ENCODE data around the gene NME3.
"Not testable (repeated sequence)": the region's sequence is repeated elsewhere in the genome, so short reads cannot be mapped to it uniquely, and the experiment has no call there.

NME3 gene

DNA sequence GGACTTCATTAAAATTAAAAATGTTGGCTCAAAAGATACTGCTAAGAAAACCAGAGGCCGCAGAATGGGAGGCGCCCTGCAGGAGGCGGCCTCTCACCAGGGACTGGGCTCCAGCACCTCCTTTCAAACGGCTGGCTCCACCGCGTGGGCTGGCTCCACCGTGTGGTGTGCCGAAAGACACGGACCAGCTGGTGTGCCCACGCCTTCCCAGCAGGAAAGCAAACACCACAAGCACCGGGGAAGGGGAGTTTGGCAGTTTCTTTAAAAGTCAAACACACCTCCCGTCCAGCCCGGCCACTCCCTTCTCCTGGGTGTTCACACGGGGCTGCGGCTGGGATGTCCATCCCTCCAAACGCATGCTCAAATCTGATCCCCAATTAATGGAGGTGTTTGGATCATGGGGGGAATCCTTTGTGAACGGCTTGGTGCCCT is 41.4 kb upstream of the NME3 start:
- no peaks in the 10 kb centered on the region for H3K27me3 ChIP-seq (ENCODE audit: control insufficient read depth, insufficient read depth, low read length)
- peaks cover 16% of the 10 kb centered on the region for H3K36me3 ChIP-seq (ENCODE audit: insufficient read depth, low read length)
- no peak overlapping the region for H3K4me3 ChIP-seq (ENCODE audit: low read length)
- peak overlapping the region; percentile 47 for H3K4me2 ChIP-seq (ENCODE audit: low read length)
- H3K9me3 ChIP-seq (replicated peaks; ENCODE audit: low read length): no peaks in the 10 kb centered on the region
- H3K9ac ChIP-seq (ENCODE audit: low read depth, low read length): no peak overlapping the region
- H3K4me1 ChIP-seq (ENCODE audit: control insufficient read depth, insufficient read depth, low read length): peaks cover 6% of the 10 kb centered on the region

DNA sequence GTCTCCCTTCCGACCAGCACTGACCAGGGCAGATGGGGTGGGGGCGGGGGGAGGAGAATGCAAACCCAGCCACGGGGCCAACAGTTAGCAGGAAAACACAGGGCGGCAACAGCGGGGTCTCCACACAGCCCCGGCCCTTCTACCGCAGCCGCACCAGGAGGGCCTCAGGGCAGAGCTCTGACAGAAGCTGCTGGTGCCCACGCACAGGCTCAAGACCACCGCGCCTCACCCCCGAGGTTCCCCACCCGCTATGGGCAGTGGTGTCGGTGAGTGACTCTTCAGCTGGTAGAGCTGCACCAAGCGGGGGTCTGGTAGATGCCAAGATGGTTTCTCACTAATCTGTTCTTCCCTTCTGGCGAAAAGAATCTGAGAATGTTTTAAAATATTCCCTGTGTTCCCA is 39.2 kb upstream of the NME3 start:
- Histone ChIP-seq H3K9ac (ENCODE audit: low read depth, low read length) (no peak overlapping the region), H3K4me3 (ENCODE audit: low read length) (no peak overlapping the region), H3K4me1 (ENCODE audit: control insufficient read depth, insufficient read depth, low read length) (peaks cover 6% of the 10 kb centered on the region), H3K36me3 (ENCODE audit: insufficient read depth, low read length) (peaks cover 10% of the 10 kb centered on the region), H3K9me3 (replicated peaks; ENCODE audit: low read length) (no peaks in the 10 kb centered on the region), H3K27me3 (ENCODE audit: control insufficient read depth, insufficient read depth, low read length) (no peaks in the 10 kb centered on the region), H3K4me2 (ENCODE audit: low read length) (no peak overlapping the region)

DNA sequence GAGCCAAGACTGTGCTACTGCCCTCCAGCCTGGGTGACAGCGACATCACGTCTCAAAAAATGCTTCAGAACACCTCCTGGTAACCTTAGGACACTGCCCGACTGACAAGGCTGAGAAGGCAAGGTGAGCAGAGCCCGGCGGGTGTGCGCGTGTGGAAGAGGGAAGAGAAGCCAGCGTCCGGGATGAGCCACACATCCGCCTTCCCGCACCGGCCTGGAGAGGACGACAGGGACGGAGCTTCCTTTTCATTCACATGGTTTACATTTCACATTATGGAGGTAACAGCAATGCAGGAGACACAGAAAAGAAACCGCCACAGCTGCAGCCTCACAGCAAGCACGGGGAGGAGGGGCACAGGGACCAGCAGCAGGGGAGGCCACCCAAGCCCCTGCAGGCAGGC is 38.8 kb upstream of the NME3 start:
- Histone ChIP-seq H3K27me3 (ENCODE audit: control insufficient read depth, insufficient read depth, low read length) (no peaks in the 10 kb centered on the region), H3K9ac (ENCODE audit: low read depth, low read length) (no peak overlapping the region), H3K4me2 (ENCODE audit: low read length) (no peak overlapping the region), H3K4me1 (ENCODE audit: control insufficient read depth, insufficient read depth, low read length) (peaks cover 6% of the 10 kb centered on the region), H3K36me3 (ENCODE audit: insufficient read depth, low read length) (peaks cover 10% of the 10 kb centered on the region), H3K4me3 (ENCODE audit: low read length) (no peak overlapping the region), H3K9me3 (replicated peaks; ENCODE audit: low read length) (no peaks in the 10 kb centered on the region)

DNA sequence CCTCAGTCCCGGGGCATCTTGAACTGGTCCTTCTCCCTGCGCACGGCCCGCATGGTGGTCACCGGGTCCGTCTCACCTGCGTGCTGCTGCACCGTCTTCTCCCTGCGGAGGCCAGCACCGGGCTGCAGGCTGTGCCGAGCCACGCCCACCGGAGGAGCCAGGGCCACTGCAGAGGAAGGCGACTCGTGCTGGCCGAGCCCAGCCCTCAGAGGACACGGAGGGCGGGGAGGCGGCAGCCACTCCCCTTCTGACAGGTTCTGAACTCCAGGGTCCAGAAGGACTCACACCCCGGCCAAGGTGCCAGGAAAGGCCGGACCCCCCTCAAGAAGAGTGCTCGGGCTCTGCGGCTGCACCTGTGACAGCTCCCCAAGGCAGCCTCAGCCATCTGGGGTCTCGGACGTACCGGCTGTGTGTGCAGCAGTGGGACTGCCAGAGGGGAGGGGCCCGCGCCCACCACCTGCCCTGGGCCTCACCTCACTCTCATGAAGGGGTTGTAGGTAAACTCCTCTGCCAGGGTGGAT is 38.0 kb upstream of the NME3 start:
- H3K9me3 ChIP-seq (replicated peaks; ENCODE audit: low read length): no peaks in the 10 kb centered on the region
- H3K36me3 ChIP-seq (ENCODE audit: insufficient read depth, low read length): peaks cover 10% of the 10 kb centered on the region
- no peak overlapping the region for H3K4me2 ChIP-seq (ENCODE audit: low read length)
- no peak overlapping the region for H3K4me3 ChIP-seq (ENCODE audit: low read length)
- H3K9ac ChIP-seq (ENCODE audit: low read depth, low read length): no peak overlapping the region
- peaks cover 6% of the 10 kb centered on the region for H3K4me1 ChIP-seq (ENCODE audit: control insufficient read depth, insufficient read depth, low read length)
- no peaks in the 10 kb centered on the region for H3K27me3 ChIP-seq (ENCODE audit: control insufficient read depth, insufficient read depth, low read length)

DNA sequence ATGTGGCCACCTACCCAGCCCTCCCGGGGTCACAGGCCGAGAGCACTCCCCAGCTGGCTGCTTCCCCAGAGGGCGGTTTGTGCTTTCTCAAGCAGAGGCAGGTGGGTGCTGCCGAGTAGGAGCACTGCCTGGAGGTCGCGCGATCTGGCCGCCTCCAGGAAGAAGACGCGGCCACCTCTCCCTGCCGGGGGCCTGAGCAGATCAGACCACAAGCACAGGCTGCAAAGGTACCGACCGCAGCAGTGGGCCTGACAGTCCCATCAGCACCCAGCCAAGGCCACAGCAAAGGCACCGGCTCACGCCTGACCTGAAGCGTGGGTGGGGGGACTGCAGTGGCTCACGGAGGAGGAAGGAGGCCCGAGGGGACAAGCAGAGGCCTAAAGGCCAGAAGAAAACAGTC is 37.3 kb upstream of the NME3 start:
- H3K9ac ChIP-seq (ENCODE audit: low read depth, low read length): no peak overlapping the region
- no peaks in the 10 kb centered on the region for H3K27me3 ChIP-seq (ENCODE audit: control insufficient read depth, insufficient read depth, low read length)
- H3K9me3 ChIP-seq (replicated peaks; ENCODE audit: low read length): no peaks in the 10 kb centered on the region

DNA sequence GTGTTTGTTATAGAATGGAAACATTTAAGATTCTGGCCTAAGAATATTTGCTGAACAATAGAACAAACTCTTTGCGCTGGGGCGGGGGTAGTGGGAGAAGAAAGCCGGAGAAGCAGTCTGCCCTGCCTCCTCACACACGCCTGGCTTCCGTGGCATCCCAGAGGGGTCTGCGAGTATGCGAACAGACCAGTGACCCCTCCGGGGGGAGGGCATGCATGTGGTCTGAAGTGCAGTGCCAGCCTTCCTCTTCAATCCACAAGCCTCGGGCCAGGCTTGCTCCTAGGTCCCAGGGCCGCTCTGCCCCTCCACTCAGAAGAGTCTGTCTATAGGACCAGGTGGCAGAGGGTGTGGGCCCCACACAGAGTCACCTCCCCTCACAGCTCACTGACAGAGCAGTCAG is 36.3 kb upstream of the NME3 start:
- Histone ChIP-seq H3K9ac (ENCODE audit: low read depth, low read length) (no peak overlapping the region), H3K36me3 (ENCODE audit: insufficient read depth, low read length) (peaks cover 10% of the 10 kb centered on the region), H3K27me3 (ENCODE audit: control insufficient read depth, insufficient read depth, low read length) (no peaks in the 10 kb centered on the region), H3K4me3 (ENCODE audit: low read length) (no peak overlapping the region), H3K4me1 (ENCODE audit: control insufficient read depth, insufficient read depth, low read length) (no peaks in the 10 kb centered on the region), H3K4me2 (ENCODE audit: low read length) (no peak overlapping the region), H3K9me3 (replicated peaks; ENCODE audit: low read length) (no peaks in the 10 kb centered on the region)

More for the DNA sequence above, 37.3 kb upstream of the NME3 start:
- Histone ChIP-seq H3K4me2 (ENCODE audit: low read length) (no peak overlapping the region), H3K4me1 (ENCODE audit: control insufficient read depth, insufficient read depth, low read length) (peaks cover 6% of the 10 kb centered on the region), H3K36me3 (ENCODE audit: insufficient read depth, low read length) (peaks cover 10% of the 10 kb centered on the region), H3K4me3 (ENCODE audit: low read length) (no peak overlapping the region)

DNA sequence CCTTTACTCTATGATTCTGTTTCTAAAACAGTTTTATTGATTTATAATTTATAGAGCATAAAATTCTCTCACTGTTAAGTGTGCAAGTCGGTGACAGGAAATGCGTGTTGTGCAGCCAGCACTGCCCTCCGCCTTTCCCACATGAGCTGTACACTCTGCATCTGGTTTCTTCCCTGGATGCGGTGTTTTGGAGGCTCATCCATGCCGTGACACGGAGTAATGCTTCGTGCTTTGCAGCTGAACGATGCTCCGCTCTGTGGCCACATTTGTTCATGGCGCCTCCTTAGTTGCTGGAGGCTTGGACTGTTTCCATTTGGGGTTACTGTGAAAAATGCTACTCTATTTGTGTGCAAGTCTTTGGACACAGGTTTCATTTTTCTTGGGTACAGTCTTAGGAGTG is 29.4 kb upstream of the NME3 start:
- no peaks in the 10 kb centered on the region for H3K36me3 ChIP-seq (ENCODE audit: insufficient read depth, low read length)
- H3K4me3 ChIP-seq (ENCODE audit: low read length): no peak overlapping the region
- peaks cover 4% of the 10 kb centered on the region for H3K9me3 ChIP-seq (replicated peaks; ENCODE audit: low read length)
- no peak overlapping the region for H3K4me2 ChIP-seq (ENCODE audit: low read length)
- H3K27me3 ChIP-seq (ENCODE audit: control insufficient read depth, insufficient read depth, low read length): no peaks in the 10 kb centered on the region
- no peak overlapping the region for H3K9ac ChIP-seq (ENCODE audit: low read depth, low read length)
- no peaks in the 10 kb centered on the region for H3K4me1 ChIP-seq (ENCODE audit: control insufficient read depth, insufficient read depth, low read length)

DNA sequence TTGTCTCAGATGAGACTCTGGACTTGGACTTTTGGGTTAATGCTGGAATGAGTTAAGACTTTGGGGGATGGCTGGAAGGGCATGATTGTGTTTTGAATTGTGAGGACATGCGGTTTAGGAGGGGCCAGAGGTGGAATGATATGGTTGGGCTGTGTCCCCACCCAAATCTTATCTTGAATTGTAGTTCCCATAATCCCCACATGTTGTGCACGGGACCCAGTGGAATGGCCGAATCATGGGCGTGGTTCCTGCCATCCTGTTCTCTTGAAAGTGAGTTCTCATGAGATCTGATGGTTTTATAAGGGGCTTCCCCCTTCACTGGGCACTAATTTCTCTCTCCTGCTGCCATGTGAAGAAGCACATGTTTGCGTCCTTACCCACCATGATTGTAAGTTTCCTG is 27.9 kb upstream of the NME3 start:
- H3K27me3 ChIP-seq (ENCODE audit: control insufficient read depth, insufficient read depth, low read length); H3K9ac ChIP-seq (ENCODE audit: low read depth, low read length); H3K4me3 ChIP-seq (ENCODE audit: low read length); H3K9me3 ChIP-seq (replicated peaks; ENCODE audit: low read length); H3K4me1 ChIP-seq (ENCODE audit: control insufficient read depth, insufficient read depth, low read length); H3K36me3 ChIP-seq (ENCODE audit: insufficient read depth, low read length); H3K4me2 ChIP-seq (ENCODE audit: low read length): not testable (repeated sequence)

DNA sequence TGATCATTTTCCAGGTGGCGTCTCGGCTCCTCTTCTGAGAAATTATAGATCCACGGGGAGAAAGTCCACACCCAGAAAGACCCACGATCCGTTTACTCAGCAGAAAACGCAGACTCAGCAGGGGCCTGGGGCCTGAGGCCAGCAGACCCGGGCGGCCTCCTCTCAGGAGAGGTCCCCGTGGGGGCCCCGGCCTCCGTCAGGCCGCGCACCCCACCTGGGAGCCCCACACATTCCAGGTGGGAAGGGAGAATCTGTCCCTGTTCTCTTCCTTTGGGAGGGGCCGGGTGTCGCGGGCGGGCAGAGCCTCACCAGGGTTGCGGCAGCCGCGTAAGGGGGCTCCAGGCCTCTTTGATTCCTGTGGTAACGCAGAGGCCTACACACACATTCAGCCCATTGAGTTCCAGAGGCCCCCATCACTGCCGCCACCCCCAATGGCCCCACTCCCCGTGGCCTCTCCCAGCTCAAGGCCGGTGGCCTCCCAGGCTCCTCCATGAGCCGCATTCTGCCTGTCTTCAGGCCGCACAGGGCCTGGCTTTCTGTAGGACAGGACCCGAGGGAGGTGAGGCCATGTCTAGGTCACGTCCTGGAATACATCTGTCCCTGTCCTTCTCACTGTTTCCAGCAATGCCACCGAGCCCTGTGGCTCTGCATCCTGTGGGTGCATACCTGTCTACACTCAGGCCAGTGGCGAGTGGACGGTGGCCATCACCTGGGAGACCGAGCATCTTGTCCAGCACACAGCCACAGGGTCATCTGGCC is 23.7 kb upstream of the NME3 start:
- no peak overlapping the region for H3K4me2 ChIP-seq (ENCODE audit: low read length)
- H3K4me3 ChIP-seq (ENCODE audit: low read length): no peak overlapping the region
- no peaks in the 10 kb centered on the region for H3K27me3 ChIP-seq (ENCODE audit: control insufficient read depth, insufficient read depth, low read length)
- peaks cover 4% of the 10 kb centered on the region for H3K9me3 ChIP-seq (replicated peaks; ENCODE audit: low read length)
- H3K9ac ChIP-seq (ENCODE audit: low read depth, low read length): no peak overlapping the region
- H3K36me3 ChIP-seq (ENCODE audit: insufficient read depth, low read length): no peaks in the 10 kb centered on the region
- H3K4me1 ChIP-seq (ENCODE audit: control insufficient read depth, insufficient read depth, low read length): no peaks in the 10 kb centered on the region

DNA sequence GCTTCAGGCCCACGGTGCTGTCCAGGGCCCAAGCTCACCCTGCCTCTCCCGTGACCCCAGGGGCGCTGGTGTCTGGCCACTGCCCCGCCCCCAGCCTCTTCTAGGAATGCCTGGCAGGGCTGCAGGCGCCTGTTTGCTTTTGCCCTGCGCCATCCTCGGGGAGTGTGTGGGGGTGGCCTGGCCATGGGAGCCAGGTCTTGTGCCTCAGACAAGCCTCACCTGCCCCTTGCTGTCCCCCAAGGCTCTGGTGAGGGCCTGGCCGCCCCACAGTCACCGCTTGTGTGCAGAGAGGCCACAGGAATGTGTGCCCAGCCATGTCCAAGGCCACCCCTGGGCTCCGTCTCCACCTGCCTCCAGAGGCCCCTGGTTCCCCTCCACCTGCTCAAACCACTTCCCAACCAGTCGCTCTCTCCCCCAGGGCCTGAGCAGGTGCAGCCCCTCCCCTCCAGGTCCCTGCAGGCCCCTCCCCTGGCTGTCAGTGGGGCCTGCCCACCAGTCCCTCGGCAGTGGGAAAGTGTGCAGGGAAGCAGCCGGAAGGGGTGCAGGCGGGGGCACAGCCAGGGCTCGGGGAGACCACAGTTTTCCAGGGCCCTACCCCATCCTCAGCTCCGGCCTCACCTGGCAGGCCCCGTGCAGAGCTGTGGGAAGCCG is 23.0 kb upstream of the NME3 start:
- no peak overlapping the region for H3K9ac ChIP-seq (ENCODE audit: low read depth, low read length)
- no peaks in the 10 kb centered on the region for H3K36me3 ChIP-seq (ENCODE audit: insufficient read depth, low read length)
- no peak overlapping the region for H3K4me3 ChIP-seq (ENCODE audit: low read length)
- no peaks in the 10 kb centered on the region for H3K4me1 ChIP-seq (ENCODE audit: control insufficient read depth, insufficient read depth, low read length)
- no peaks in the 10 kb centered on the region for H3K27me3 ChIP-seq (ENCODE audit: control insufficient read depth, insufficient read depth, low read length)
- H3K4me2 ChIP-seq (ENCODE audit: low read length): no peak overlapping the region
- H3K9me3 ChIP-seq (replicated peaks; ENCODE audit: low read length): peaks cover 4% of the 10 kb centered on the region

DNA sequence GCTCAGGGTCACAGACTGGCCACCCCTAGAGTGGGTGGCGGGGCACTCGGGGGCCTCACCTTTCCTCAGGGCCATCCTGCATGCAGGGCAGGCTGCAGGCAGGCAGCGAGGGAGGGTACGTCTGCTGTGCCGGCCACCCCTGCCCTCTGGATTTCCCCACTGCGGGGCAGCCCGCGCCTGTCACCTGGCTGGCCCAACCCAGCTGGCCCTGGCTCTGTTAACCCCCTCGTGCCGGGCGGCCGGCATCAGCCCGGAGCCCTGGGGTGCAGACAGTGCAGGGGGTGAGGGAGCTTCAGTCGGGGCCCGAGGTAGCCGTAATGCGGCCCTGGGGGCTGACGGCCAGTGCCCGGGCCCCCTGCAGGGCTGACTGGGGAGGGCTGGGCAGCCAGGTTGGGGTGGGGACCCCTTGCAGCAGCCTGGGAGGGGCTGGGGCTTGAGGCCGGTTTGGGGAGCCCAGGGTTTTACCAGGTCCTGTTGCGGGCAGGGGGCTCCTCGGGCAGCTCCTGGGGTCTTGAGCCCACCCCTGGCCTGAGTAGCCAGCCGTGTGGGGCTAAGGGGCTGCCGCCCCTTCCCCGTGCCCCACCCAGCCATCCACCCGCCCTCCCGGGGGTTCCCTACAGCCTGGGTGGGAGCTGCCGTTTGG is 22.4 kb upstream of the NME3 start, which contains the start of gene IGFALS:
TSS of gene IGFALS (minus strand) at position 128 of the 643 bp plus-strand sequence. CDS start at position 75, 53 bp downstream.
- no peak within 1 kb of the TSS for H3K4me3 ChIP-seq (ENCODE audit: low read length)
- H3K4me1 ChIP-seq (ENCODE audit: control insufficient read depth, insufficient read depth, low read length): no peaks in the 10 kb centered on the region
- no peaks in the 10 kb centered on the region for H3K27me3 ChIP-seq (ENCODE audit: control insufficient read depth, insufficient read depth, low read length)
- H3K9ac ChIP-seq (ENCODE audit: low read depth, low read length): no peak within 1 kb of the TSS
- H3K4me2 ChIP-seq (ENCODE audit: low read length): no peak within 1 kb of the TSS
- H3K36me3 ChIP-seq (ENCODE audit: insufficient read depth, low read length): peaks cover 6% of the 10 kb centered on the region
- H3K9me3 ChIP-seq (replicated peaks; ENCODE audit: low read length): peaks cover 4% of the 10 kb centered on the region

Data from skeletal muscle satellite cell (primary cell).